ACC112 (cell line): Measurements from ENCODE around the gene ZNF618.

Experiments used
- H2AFZ ChIP-seq: fragments of 200-600 bp; sonication (generic); one replicate; pipeline ENCODE4 v1.6.0; 2017; ENCODE audit warnings: antibody characterized with exemption, low read length; ENCODE audit not compliant: unreplicated experiment
- H3K27ac ChIP-seq: fragments of 200-600 bp; sonication (generic); 2 replicates; pipeline ENCODE4 v1.5.1; 2014; ENCODE audit warnings: low read depth, mild to moderate bottlenecking, antibody characterized with exemption, low read length, moderate library complexity
- H3K27me3 ChIP-seq: fragments of 200-600 bp; sonication (generic); 2 replicates; pipeline ENCODE4 v1.6.1; 2014; ENCODE audit warnings: mild to moderate bottlenecking, antibody characterized with exemption, low read length, moderate library complexity, mixed read lengths; ENCODE audit not compliant: insufficient read depth
- H3K36me3 ChIP-seq: fragments of 200-600 bp; sonication (generic); 2 replicates; pipeline ENCODE4 v1.6.1; 2016; ENCODE audit warnings: mild to moderate bottlenecking, antibody characterized with exemption, low read length, moderate library complexity, mixed read lengths; ENCODE audit not compliant: insufficient read depth
- H3K4me1 ChIP-seq: fragments of 200-600 bp; sonication (generic); one replicate; pipeline ENCODE4 v1.6.1; 2016; ENCODE audit warnings: low read length, mixed read lengths; ENCODE audit not compliant: insufficient read depth, unreplicated experiment, control insufficient read depth
- H3K4me3 ChIP-seq: fragments of 200-600 bp; sonication (generic); 2 replicates; pipeline ENCODE4 v1.5.1; 2014; ENCODE audit warnings: mild to moderate bottlenecking, low read depth, low read length
- H3K79me2 ChIP-seq: fragments of 200-600 bp; sonication (generic); one replicate; pipeline ENCODE4 v1.6.0; 2016; ENCODE audit warnings: low read length; ENCODE audit not compliant: control insufficient read depth, unreplicated experiment, insufficient read depth

ZNF618 gene

GRCh38 chr9:114102484-114102883, 226.4 kb downstream of the ZNF618 start:
- Histone ChIP-seq H3K79me2 (no peaks in the 10 kb centered on the region), H3K4me1 (peaks cover 9% of the 10 kb centered on the region), H3K4me3 (no peak overlapping the region), H3K27me3 (peaks cover 21% of the 10 kb centered on the region), H3K36me3 (no peaks in the 10 kb centered on the region), H3K27ac (no peak overlapping the region), H2AFZ (no peak overlapping the region)

DNA sequence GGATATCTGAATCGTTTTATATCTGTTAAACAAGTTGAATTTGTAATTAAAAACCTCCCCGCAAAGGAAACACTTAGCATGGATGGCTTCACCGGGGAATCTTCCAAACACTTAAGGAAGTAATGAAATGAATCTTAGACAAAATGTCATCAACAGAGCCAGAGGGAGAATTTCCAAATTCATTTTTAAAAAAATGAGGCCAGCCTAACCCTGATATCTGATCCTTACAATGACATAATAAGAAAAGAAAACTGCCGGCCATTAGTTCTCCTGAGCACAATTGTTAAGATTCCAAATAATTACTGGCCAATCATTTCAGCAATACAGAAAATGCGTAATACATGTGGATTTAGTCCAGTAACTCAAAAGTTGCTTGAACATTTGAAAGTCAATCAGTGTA, 229.1 kb downstream of the ZNF618 start:
- Histone ChIP-seq H3K36me3 (no peaks in the 10 kb centered on the region), H3K4me1 (peaks cover 9% of the 10 kb centered on the region), H3K27me3 (peaks cover 10% of the 10 kb centered on the region), H2AFZ (peak overlapping the region; percentile 54), H3K27ac (no peak overlapping the region), H3K4me3 (peak overlapping the region; percentile 11; the same call in 1 of the 2 replicates), H3K79me2 (no peaks in the 10 kb centered on the region)
